ENCODE measurements around the gene GOLGA5.
"Not testable (repeated sequence)": the region's sequence is repeated elsewhere in the genome, so short reads cannot be mapped to it uniquely, and the experiment has no call there.

Gene GOLGA5

GRCh38 chr14:92780444-92781232 lies 13.5 kb upstream of the GOLGA5 start:
- FAIRE-seq: no peak

DNA sequence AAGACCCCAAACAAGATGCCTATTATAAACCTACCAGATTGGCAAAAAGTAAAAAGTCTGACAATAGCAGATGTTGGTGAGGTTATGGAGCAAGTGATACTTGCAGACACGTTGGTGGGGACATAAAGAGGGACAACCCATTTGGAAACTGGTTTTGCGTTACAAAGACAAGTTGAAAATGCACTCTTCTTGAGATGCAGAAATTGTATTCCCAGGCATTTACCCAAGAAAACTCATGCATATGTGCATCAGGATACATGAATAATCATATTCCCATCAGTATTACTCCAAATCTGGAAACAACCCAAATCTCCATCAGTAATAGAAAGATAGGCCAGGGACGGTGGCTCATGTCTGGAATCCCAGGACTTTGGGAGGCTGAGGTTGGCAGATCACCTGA lies 12.8 kb upstream of the GOLGA5 start:
- no peak for FAIRE-seq

DNA sequence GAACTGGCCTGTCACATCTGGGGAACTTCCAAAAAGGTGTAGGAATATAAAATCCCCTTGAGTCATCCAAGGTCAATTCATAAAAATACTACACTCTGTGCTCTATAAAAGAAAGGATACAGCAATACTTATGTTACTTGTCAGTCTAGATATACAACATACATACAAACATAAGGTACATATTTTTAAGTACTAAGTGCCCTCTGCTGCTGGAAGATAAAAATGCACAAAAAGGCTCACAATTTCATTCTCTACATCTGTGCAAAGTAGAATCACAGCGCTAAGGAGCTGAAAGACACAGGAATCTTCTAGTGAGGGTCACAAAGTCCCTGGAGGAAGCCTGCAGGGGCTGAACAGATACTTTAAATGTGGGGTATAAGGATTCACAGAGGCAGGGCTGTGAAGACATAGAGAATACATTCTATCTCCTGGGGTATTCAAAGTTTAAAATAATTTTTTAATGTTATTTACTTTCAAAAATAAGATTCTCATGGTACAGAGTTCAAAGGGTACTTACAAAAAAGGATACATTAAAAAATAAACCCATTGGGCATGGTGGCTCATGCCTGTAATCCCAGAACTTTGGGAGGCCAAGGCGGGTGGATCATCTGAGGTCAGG lies 10.2 kb upstream of the GOLGA5 start:
- FAIRE-seq: peak; percentile 91

- no peak for FAIRE-seq
Measured at GRCh38 chr14:92785667-92786426, 8.3 kb upstream of the GOLGA5 start.

- FAIRE-seq: no peak
Measured at GRCh38 chr14:92786427-92786756, 7.7 kb upstream of the GOLGA5 start.

DNA sequence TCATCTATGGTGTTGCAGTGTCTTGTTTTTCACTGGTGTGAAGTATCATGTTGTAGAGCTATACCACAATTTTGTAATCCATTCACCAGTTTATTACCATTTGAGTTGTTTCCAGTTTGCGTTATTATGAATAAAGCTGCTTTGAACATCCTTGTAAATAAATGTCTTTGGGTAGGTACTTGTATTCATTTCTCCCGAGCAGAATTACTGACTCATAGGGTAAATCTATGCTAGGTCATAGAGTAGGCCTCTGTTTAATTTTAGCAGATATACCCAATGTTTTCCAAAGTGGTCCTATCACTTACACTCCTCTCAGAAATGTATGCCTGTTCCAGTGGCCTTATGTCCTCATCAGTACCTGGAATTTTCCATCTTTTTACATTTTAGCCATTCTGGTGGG lies 6.6 kb upstream of the GOLGA5 start:
- FAIRE-seq: no peak

GRCh38 chr14:92789457-92790089 lies 4.5 kb upstream of the GOLGA5 start:
- no peak for FAIRE-seq

DNA sequence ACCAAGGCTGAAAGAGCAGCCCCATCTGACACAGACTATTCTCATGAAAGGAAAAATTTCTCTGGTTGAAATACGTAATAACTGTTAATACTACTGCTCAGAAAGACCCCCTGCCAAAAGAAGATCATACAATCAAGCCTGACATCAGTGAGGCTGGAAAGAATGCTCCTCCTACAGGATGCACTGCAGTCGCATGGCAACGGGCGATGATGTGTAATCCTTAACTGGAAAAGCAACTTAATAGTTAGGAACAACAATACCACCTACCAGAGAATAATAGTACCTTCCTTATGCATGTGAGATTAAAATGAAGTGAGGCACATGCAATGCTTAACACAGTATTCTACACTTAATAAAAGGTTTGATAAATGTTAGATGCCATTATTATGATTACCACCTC lies 1.2 kb upstream of the GOLGA5 start:
- no peak for FAIRE-seq

GRCh38 chr14:92794547-92794941 lies 439 bp downstream of the GOLGA5 start:
- FAIRE-seq: no peak

- FAIRE-seq: no peak
Measured at GRCh38 chr14:92794961-92795360, 856 bp downstream of the GOLGA5 start.

- FAIRE-seq: no peak
Measured at GRCh38 chr14:92797935-92798653, 4.0 kb downstream of the GOLGA5 start.

GRCh38 chr14:92798811-92799210 lies 4.7 kb downstream of the GOLGA5 start:
- no peak for FAIRE-seq

- FAIRE-seq: no peak
Measured at GRCh38 chr14:92800012-92800411, 5.9 kb downstream of the GOLGA5 start.

GRCh38 chr14:92800525-92800924 lies 6.4 kb downstream of the GOLGA5 start:
- FAIRE-seq: no peak

DNA sequence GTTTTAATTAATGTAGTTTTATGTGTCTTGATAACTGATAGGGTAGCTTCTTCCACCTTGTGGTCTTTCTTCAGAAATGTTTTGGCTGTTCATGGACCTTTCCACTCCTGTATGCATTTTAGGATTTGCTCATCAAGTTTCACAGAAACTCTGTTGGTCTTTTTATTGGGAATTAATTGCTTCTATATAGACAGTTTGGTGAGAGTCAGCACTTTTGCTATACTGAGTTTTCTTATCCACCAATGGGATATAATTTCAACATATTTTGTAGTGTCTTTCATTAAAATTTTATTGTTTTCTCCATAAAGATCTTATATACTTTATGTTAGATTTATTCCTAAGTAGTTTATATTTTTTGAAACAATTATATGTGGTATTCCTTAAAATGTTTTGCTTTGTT lies 7.8 kb downstream of the GOLGA5 start:
- FAIRE-seq: peak; percentile 90

- no peak for FAIRE-seq
Measured at GRCh38 chr14:92802678-92803077, 8.6 kb downstream of the GOLGA5 start.

GRCh38 chr14:92813201-92813600 lies 19.1 kb downstream of the GOLGA5 start:
- no peak for FAIRE-seq

DNA sequence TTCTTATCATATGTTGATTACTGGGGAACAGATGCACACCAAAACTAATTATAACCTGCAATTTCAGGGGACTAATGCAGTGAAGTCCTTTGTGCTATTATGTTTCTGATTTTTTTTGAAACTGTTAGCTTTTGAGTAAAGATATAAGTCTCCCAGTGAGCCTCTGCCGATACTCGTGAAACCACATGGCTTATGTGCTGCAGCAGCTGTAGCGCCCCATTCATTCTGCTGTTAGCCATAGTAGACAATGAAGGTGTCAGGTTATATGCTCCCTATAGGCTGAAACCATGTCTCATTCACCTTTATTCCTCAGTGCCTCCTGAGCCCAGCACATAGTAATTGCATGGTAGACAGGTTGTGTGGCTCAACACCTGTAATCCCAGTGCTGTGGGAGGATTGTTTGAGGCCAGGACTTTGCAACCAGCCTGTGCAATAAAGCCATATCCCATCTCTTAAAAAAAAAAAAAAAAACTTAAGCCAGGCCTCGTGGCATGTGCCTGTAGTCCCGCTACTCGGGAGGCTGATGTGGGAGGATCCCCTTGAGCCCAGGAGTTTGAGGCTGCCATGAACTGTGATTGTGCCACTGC lies 25.0 kb downstream of the GOLGA5 start:
- no peak for FAIRE-seq

GRCh38 chr14:92819680-92820535 lies 25.8 kb downstream of the GOLGA5 start:
- not testable (repeated sequence) for FAIRE-seq

GRCh38 chr14:92820536-92820840 lies 26.4 kb downstream of the GOLGA5 start:
- FAIRE-seq: not testable (repeated sequence)

GRCh38 chr14:92830902-92831301 lies 36.8 kb downstream of the GOLGA5 start:
- no peak for FAIRE-seq
